Fibroblast of villous mesenchyme (primary cell): Measurements from ENCODE around the gene CYP2C8. TPM values are rescaled to one million over a fixed set of nuclear protein-coding genes. Genes with fewer than 3 reads are reported as not detected.

Source experiments
- DNase-seq: peaks from one replicate; pipeline ENCODE4 v3.0.0-alpha.2; 2010; ENCODE audit warnings: low read depth
- H3K4me3 ChIP-seq: 2 replicates; pipeline ENCODE4 v1.5.1; 2011; ENCODE audit warnings: low read depth, mild to moderate bottlenecking, low read length
- CTCF ChIP-seq: IDR thresholded peaks from 2 replicates; pipeline ENCODE4 v1.5.1; 2012; ENCODE audit warnings: low read depth, mild to moderate bottlenecking, low read length; ENCODE audit not compliant: insufficient read depth
- total RNA-seq: library from RNA; depleted of rRNA; stranded (reverse); fragments of >200 nt; gene quantifications from 2 replicates; pipeline ENCODE4 v1.2.3, GENCODE V29; 2012

Gene CYP2C8
- total RNA-seq, 1 donor, result not detected

- H3K4me3 ChIP-seq, result no peak overlapping the region
- no peak for DNase-seq
- TF ChIP-seq CTCF, result no peak
Observed at GRCh38 chr10:95056744-95057363, 12.4 kb downstream of the CYP2C8 start.

GRCh38 chr10:95049919-95050318 is 19.4 kb downstream of the CYP2C8 start:
- no peak for TF ChIP-seq CTCF
- no peak overlapping the region for H3K4me3 ChIP-seq
- DNase-seq, result no peak

DNA sequence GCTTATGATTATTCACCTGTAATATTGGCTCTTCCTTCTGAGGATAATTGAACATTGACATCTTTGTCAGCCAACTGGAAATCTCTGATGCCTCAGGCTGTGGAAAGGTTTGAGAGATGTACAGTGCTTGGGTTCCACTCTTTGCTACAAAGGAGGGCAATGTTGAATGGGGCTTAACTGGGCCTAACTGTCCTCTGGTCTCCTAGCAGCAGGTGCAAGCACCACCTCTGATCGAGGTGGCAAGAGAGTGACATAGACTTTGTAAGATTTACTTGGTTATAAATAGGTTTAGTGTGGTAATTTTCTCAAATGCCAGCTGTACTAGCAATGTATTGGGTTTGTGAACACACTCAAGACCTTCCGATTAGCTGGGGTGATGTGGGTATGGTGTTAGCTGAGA is 21.1 kb downstream of the CYP2C8 start:
- no peak for DNase-seq
- TF ChIP-seq CTCF, result no peak
- no peak overlapping the region for H3K4me3 ChIP-seq

- DNase-seq, result no peak
- TF ChIP-seq CTCF, result no peak
- H3K4me3 ChIP-seq, result no peak overlapping the region
Observed at GRCh38 chr10:95039281-95039680, 30.0 kb downstream of the CYP2C8 start.

DNA sequence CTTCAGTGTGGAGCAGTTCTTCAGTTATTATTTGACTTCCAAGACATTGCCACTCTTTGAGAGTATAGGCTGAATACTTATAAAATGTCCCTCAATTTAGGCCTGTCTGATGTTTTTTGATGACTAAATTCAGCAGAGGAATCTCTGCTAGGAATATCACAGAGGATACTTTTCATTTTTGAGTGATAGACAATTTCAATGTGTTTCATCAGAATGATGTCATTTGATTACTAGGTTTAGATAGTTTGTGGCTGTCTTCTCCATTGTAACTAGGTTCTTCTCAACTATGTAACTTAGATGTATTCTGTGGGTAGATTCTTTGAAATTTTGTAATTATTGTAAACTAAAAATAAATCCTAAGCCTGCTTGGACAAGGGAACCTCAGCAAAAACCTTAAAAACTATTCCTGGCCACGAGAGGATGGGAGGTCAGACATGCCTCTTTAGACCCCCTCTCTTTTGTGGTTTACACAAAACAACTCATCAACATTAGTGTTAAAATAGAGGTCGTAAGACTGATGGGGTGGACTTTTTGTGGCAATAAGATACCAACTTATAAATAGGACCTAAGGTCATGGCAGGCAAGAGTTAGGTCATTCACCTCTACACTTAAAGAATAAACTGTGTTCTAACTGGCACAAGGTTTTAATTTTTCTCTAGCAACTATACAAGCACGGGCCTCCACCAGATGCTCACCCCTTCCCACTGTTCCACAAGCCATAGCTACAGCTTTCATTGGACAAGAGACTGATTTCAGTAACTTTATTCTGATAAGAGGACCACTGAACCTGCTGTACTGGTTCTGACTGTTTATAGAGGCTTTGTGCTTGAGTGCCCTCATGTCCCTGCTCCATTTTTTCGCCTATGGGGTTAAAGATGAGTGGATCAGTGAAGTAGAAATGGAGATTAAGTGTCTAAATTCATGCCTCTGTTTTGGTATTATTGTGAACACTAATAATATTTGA is 33.7 kb downstream of the CYP2C8 start:
- no peak for TF ChIP-seq CTCF
- no peak for DNase-seq
- H3K4me3 ChIP-seq, result no peak overlapping the region

GRCh38 chr10:95034401-95034800 is 34.9 kb downstream of the CYP2C8 start:
- no peak for DNase-seq
- no peak for TF ChIP-seq CTCF
- H3K4me3 ChIP-seq, result no peak overlapping the region
